ENCODE results near the gene SHISA5. TPM values are rescaled to one million over a fixed set of nuclear protein-coding genes. Genes with fewer than 3 reads are reported as not detected.

Gene SHISA5
- total and polyA plus RNA-seq, 2 of the 8 experiments (the other 6 are each of a cell fraction or from before 2014, with no cell fraction given): 196 to 315 TPM

DNA sequence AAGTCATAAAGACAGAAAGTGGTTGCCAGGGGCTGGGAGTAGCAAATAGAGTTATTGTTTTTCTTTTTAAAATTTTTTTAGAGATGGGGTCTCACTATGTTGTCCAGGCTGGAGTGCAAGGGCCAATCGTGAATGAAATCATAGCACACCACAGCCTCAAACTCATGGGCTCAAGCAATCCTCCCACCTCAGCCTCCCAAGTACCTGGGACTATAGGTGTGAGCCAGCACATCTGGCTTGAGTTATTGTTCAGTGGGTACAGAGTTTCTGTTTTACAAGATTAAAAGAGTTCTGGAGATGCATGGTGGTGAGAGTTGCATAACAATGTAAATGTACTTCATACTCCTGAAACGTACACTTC, 29.0 kb upstream of the SHISA5 start (continued):
- TF ChIP-seq, protein P1, sequence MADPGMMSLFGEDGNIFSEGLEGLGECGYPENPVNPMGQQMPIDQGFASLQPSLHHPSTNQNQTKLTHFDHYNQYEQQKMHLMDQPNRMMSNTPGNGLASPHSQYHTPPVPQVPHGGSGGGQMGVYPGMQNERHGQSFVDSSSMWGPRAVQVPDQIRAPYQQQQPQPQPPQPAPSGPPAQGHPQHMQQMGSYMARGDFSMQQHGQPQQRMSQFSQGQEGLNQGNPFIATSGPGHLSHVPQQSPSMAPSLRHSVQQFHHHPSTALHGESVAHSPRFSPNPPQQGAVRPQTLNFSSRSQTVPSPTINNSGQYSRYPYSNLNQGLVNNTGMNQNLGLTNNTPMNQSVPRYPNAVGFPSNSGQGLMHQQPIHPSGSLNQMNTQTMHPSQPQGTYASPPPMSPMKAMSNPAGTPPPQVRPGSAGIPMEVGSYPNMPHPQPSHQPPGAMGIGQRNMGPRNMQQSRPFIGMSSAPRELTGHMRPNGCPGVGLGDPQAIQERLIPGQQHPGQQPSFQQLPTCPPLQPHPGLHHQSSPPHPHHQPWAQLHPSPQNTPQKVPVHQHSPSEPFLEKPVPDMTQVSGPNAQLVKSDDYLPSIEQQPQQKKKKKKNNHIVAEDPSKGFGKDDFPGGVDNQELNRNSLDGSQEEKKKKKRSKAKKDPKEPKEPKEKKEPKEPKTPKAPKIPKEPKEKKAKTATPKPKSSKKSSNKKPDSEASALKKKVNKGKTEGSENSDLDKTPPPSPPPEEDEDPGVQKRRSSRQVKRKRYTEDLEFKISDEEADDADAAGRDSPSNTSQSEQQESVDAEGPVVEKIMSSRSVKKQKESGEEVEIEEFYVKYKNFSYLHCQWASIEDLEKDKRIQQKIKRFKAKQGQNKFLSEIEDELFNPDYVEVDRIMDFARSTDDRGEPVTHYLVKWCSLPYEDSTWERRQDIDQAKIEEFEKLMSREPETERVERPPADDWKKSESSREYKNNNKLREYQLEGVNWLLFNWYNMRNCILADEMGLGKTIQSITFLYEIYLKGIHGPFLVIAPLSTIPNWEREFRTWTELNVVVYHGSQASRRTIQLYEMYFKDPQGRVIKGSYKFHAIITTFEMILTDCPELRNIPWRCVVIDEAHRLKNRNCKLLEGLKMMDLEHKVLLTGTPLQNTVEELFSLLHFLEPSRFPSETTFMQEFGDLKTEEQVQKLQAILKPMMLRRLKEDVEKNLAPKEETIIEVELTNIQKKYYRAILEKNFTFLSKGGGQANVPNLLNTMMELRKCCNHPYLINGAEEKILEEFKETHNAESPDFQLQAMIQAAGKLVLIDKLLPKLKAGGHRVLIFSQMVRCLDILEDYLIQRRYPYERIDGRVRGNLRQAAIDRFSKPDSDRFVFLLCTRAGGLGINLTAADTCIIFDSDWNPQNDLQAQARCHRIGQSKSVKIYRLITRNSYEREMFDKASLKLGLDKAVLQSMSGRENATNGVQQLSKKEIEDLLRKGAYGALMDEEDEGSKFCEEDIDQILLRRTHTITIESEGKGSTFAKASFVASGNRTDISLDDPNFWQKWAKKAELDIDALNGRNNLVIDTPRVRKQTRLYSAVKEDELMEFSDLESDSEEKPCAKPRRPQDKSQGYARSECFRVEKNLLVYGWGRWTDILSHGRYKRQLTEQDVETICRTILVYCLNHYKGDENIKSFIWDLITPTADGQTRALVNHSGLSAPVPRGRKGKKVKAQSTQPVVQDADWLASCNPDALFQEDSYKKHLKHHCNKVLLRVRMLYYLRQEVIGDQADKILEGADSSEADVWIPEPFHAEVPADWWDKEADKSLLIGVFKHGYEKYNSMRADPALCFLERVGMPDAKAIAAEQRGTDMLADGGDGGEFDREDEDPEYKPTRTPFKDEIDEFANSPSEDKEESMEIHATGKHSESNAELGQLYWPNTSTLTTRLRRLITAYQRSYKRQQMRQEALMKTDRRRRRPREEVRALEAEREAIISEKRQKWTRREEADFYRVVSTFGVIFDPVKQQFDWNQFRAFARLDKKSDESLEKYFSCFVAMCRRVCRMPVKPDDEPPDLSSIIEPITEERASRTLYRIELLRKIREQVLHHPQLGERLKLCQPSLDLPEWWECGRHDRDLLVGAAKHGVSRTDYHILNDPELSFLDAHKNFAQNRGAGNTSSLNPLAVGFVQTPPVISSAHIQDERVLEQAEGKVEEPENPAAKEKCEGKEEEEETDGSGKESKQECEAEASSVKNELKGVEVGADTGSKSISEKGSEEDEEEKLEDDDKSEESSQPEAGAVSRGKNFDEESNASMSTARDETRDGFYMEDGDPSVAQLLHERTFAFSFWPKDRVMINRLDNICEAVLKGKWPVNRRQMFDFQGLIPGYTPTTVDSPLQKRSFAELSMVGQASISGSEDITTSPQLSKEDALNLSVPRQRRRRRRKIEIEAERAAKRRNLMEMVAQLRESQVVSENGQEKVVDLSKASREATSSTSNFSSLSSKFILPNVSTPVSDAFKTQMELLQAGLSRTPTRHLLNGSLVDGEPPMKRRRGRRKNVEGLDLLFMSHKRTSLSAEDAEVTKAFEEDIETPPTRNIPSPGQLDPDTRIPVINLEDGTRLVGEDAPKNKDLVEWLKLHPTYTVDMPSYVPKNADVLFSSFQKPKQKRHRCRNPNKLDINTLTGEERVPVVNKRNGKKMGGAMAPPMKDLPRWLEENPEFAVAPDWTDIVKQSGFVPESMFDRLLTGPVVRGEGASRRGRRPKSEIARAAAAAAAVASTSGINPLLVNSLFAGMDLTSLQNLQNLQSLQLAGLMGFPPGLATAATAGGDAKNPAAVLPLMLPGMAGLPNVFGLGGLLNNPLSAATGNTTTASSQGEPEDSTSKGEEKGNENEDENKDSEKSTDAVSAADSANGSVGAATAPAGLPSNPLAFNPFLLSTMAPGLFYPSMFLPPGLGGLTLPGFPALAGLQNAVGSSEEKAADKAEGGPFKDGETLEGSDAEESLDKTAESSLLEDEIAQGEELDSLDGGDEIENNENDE (IDR thresholded peaks at IDR 0.05; ENCODE audit: insufficient replicate concordance, low read length): no peak
- TF ChIP-seq RXRA (IDR thresholded peaks at IDR 0.05; ENCODE audit: insufficient read depth, low read depth, low read length) (no peak), SAP30 (IDR thresholded peaks at IDR 0.05; ENCODE audit: insufficient read depth, insufficient replicate concordance, low read length) (no peak), EGR1 (IDR thresholded peaks at IDR 0.05; ENCODE audit: borderline replicate concordance, low read depth, low read length) (no peak), RAD21 (IDR thresholded peaks at IDR 0.05 in 1 of 2, conservative IDR thresholded peaks at IDR 0.05 in 1 of 2; ENCODE audit: low read depth in 2 of 2, low read length in 2 of 2) (no peak), RNF2 (IDR thresholded peaks at IDR 0.05; ENCODE audit: borderline replicate concordance, low read depth, low read length, missing control alignments, poor library complexity, severe bottlenecking) (no peak)

Measured in H1 (cell line).